ENCODE data around the gene COMT. TPM values are rescaled to one million over a fixed set of nuclear protein-coding genes. Genes with fewer than 3 reads are reported as not detected.
A peak's percentile ranks its signal among the peaks of the same experiment; 100 is the strongest.

The COMT gene
- total and polyA plus RNA-seq, 2 of the 4 experiments (the other 2 are of a cell fraction) = 202 to 347 TPM

- no peak overlapping the region; the same call in 1 of the 2 replicates for H3K18ac ChIP-seq (ENCODE audit: low read depth, low read length)
- DNase-seq (no peak), ATAC-seq (ENCODE audit: low read depth) (no peak)
- in situ Hi-C loops (cut with MboI; ENCODE audit: low sequenced_read_pairs) (no loop called here), intact Hi-C loops (cut with micrococcal nuclease) (no loop called here), dilution Hi-C loops (cut with HindIII; ENCODE audit: low sequenced_read_pairs, unreplicated experiment) (no loop called here)
- no peak overlapping the region for H3K9ac ChIP-seq (ENCODE audit: low read depth, low read length)
- peaks cover 17% of the 10 kb centered on the region for H3K9me1 ChIP-seq (ENCODE audit: insufficient read depth, low read length)
- H2BK20ac ChIP-seq (ENCODE audit: low read depth, low read length) = 0 out of 2 replicates have a peak overlapping the region, but pooled peaks have one; percentile 45
- H2BK5ac ChIP-seq (ENCODE audit: low read depth, low read length, poor library complexity, severe bottlenecking) = peak overlapping the region; percentile 44
- peaks cover 18% of the 10 kb centered on the region; the same call in 1 of the 2 replicates for H4K20me1 ChIP-seq (ENCODE audit: insufficient read depth, low read length)
- H4K91ac ChIP-seq (ENCODE audit: insufficient read depth, low read depth, low read length) = peak overlapping the region; percentile 79
- ChIA-PET CTCF (interaction anchor here (0.5 kb wide), 1 partner anchor 985 kb away, joined by 3 read pairs; no protein-coding TSS in a partner anchor), POLR2A (ENCODE audit: unreplicated experiment) (no interaction called here)
- H3K36me3 ChIP-seq (ENCODE audit: control insufficient read depth, insufficient read depth, low read length) = peaks cover 7% of the 10 kb centered on the region
- H3K23ac ChIP-seq (ENCODE audit: low read depth, low read length) = no peak overlapping the region
- H2AK9ac ChIP-seq (replicated peaks; ENCODE audit: low read depth, low read length, poor library complexity) = peak overlapping the region; percentile 87
- peak overlapping the region; percentile 81; the same call in 2 of the 3 replicates for H2BK15ac ChIP-seq (ENCODE audit: low read depth, low read length)
- H2AK5ac ChIP-seq (ENCODE audit: low read depth, low read length) = peak overlapping the region; percentile 97
- peak overlapping the region in 1 of 2 experiments; percentile 35; a peak in 1 of 4 replicates for H4K8ac ChIP-seq (ENCODE audit: low read depth in 2 of 2, low read length in 2 of 2)
- no peak overlapping the region for H3K56ac ChIP-seq (ENCODE audit: extremely low read depth, insufficient read depth, low read length)
- no peaks in the 10 kb centered on the region for H3K27me3 ChIP-seq (ENCODE audit: control insufficient read depth, insufficient read depth, low read length)
- no peak overlapping the region for H3K27ac ChIP-seq (ENCODE audit: insufficient read depth, low read length)
- peaks cover 13% of the 10 kb centered on the region for H3K4me1 ChIP-seq (ENCODE audit: control insufficient read depth, insufficient read depth, low read length)
- H3K4me3 ChIP-seq (ENCODE audit: insufficient read depth, low read depth, low read length) = no peak overlapping the region
- H3K9me3 ChIP-seq (ENCODE audit: control insufficient read depth, insufficient read depth, low read length) = no peaks in the 10 kb centered on the region
- WGBS, 2 experiments (ENCODE audit: extremely low coverage in 2 of 2, insufficient read length in 1 of 2) = 97% methylated on average over 5 of the region's 11 CpGs; no CpG with 5 or more reads in 1 of the 2 experiments
- no peak overlapping the region for H3K4me2 ChIP-seq (ENCODE audit: low read depth, low read length)
- H2AFZ ChIP-seq (replicated peaks; ENCODE audit: low read length, poor library complexity) = peak overlapping the region; percentile 58
- H3K14ac ChIP-seq (replicated peaks; ENCODE audit: low read depth, low read length) = 0 out of 2 replicates have a peak overlapping the region, but pooled peaks have one; percentile 14
- no peak overlapping the region for H4K5ac ChIP-seq (ENCODE audit: low read depth, low read length)
- peak overlapping the region; percentile 68 for H2BK120ac ChIP-seq (ENCODE audit: low read depth, low read length)
- peak overlapping the region; percentile 73 for H3K4ac ChIP-seq (ENCODE audit: low read depth, low read length)
- peaks cover 4 to 37% of the 10 kb centered on the region in 2 experiments; a peak in 3 of 4 replicates for H3K79me1 ChIP-seq (ENCODE audit: low read depth in 1 of 2, low read length in 2 of 2)
- no TSS peak for BruUV-seq (replicated peaks)
- TF ChIP-seq RCOR1 (IDR thresholded peaks at IDR 0.05; ENCODE audit: insufficient replicate concordance, low read length) (no peak), CTCF (conservative IDR thresholded peaks at IDR 0.05; ENCODE audit: low read depth, low read length) (no peak), CHD1 (IDR thresholded peaks at IDR 0.05; ENCODE audit: low read depth, low read length) (no peak), SMC3 (IDR thresholded peaks at IDR 0.05; ENCODE audit: low read depth, low read length) (no peak), USF2 (IDR thresholded peaks at IDR 0.05; ENCODE audit: low read depth, low read length) (no peak), CEBPB (IDR thresholded peaks at IDR 0.05; ENCODE audit: low read depth, low read length) (no peak), FOS (IDR thresholded peaks at IDR 0.05; ENCODE audit: low read depth, low read length) (no peak), MXI1 (IDR thresholded peaks at IDR 0.05; ENCODE audit: borderline replicate concordance, low read depth, low read length) (no peak), BHLHE40 (IDR thresholded peaks at IDR 0.05; ENCODE audit: low read depth, low read length) (no peak), RFX5 (IDR thresholded peaks at IDR 0.05; ENCODE audit: low read depth, low read length) (no peak), MAFK (IDR thresholded peaks at IDR 0.05; ENCODE audit: low read depth, low read length) (no peak), ELK1 (IDR thresholded peaks at IDR 0.05; ENCODE audit: borderline replicate concordance, low read depth, low read length) (no peak), POLR2A (IDR thresholded peaks at IDR 0.05; ENCODE audit: low read depth, low read length) (no peak)
Observed at GRCh38 chr22:19984851-19985811, 43.6 kb downstream of the COMT start.
